HEK293 (cell line): ENCODE results near the gene TMEM263.

Experiments
- CTCF ChIA-PET: fragments of 350-600 bp; formaldehyde crosslinking; extraction: SDS; loops from one replicate; lab custom pipeline; 2021; ENCODE audit warnings: antibody characterized with exemption; lab: Yijun Ruan, JAX
- POLR2A ChIA-PET: fragments of 300-600 bp; formaldehyde crosslinking; extraction: SDS; loops from one replicate; lab custom pipeline; 2020; ENCODE audit warnings: antibody characterized with exemption, inconsistent platforms; lab: Yijun Ruan, JAX
- H3K27ac ChIP-seq: fragments of 200-500 bp; sonication (Bioruptor generic); 2 replicates; pipeline ENCODE4 v1.5.1; 2014; ENCODE audit warnings: low read depth, low read length, control low read depth, inconsistent platforms; ENCODE audit errors: extremely low read depth
- H3K36me3 ChIP-seq, 2 experiments: fragments of 200-500 bp in 1 of 2; sonication (Bioruptor generic) in 1 of 2; 1 replicate in 1 of 2; 2 replicates in 1 of 2; pipeline ENCODE4 v1.5.1; 2014 to 2017; ENCODE audit warnings: inconsistent platforms in 2 of 2, low read length in 2 of 2; ENCODE audit not compliant: control insufficient read depth in 2 of 2, insufficient read depth in 1 of 2
- H3K4me1 ChIP-seq: fragments of 200-500 bp; sonication (Bioruptor generic); 2 replicates; pipeline ENCODE4 v1.5.1; 2014; ENCODE audit warnings: mild to moderate bottlenecking, low read length, inconsistent platforms; ENCODE audit not compliant: control insufficient read depth, insufficient read depth
- H3K4me3 ChIP-seq: 2 replicates; pipeline ENCODE4 v1.5.1; 2011; ENCODE audit warnings: low read depth, mild to moderate bottlenecking, control low read depth, low read length, moderate library complexity
- H3K9me3 ChIP-seq: fragments of 200-500 bp; sonication (Bioruptor generic); 2 replicates; pipeline ENCODE4 v1.5.1; 2014; ENCODE audit warnings: low read depth, low read length, inconsistent platforms; ENCODE audit not compliant: control insufficient read depth, insufficient read depth
- BCL11A ChIP-seq: fragments of 450-650 bp; formaldehyde crosslinking; IDR thresholded peaks from 2 replicates; pipeline ENCODE4 v1.5.1; 2016; ENCODE audit warnings: low read depth, missing biosample characterization, missing genetic modification characterization
- GFI1B ChIP-seq: fragments of 450-650 bp; formaldehyde crosslinking; IDR thresholded peaks from 2 replicates; pipeline ENCODE4 v1.5.1; 2016; ENCODE audit warnings: missing biosample characterization, missing genetic modification characterization
- MEIS1 ChIP-seq: sonication (generic); formaldehyde crosslinking; IDR thresholded peaks from 2 replicates; pipeline ENCODE4 v1.8.1; 2022; ENCODE audit warnings: missing genetic modification reagents, mild to moderate bottlenecking, borderline replicate concordance
- PRDM10 ChIP-seq: fragments of 450-650 bp; formaldehyde crosslinking; IDR thresholded peaks from 2 replicates; pipeline ENCODE4 v1.5.1; 2016; ENCODE audit warnings: missing biosample characterization, missing genetic modification characterization
- REPIN1 ChIP-seq: fragments of 450-650 bp; formaldehyde crosslinking; IDR thresholded peaks from 2 replicates; pipeline ENCODE4 v1.5.1; 2017; ENCODE audit warnings: missing biosample characterization, missing genetic modification characterization, low read depth
- SP2 ChIP-seq: fragments of 450-650 bp; formaldehyde crosslinking; IDR thresholded peaks from 2 replicates; pipeline ENCODE4 v1.5.1; 2016; ENCODE audit warnings: missing biosample characterization, missing genetic modification characterization
- ZBTB49 ChIP-seq: fragments of 450-650 bp; formaldehyde crosslinking; IDR thresholded peaks from 2 replicates; pipeline ENCODE4 v1.5.1; 2016; ENCODE audit warnings: missing biosample characterization, missing genetic modification characterization, low read depth
- ZBTB6 ChIP-seq: fragments of 450-650 bp; formaldehyde crosslinking; IDR thresholded peaks from 2 replicates; pipeline ENCODE4 v1.5.1; 2017; ENCODE audit warnings: missing biosample characterization, missing genetic modification characterization
- ZBTB8A ChIP-seq: fragments of 450-650 bp; formaldehyde crosslinking; IDR thresholded peaks from 2 replicates; pipeline ENCODE4 v1.5.1; 2016; ENCODE audit warnings: missing biosample characterization, missing genetic modification characterization
- ZNF132 ChIP-seq: fragments of 450-650 bp; formaldehyde crosslinking; IDR thresholded peaks from 2 replicates; pipeline ENCODE4 v1.5.1; 2017; ENCODE audit warnings: missing biosample characterization, missing genetic modification characterization, borderline replicate concordance
- ZNF155 ChIP-seq: fragments of 450-650 bp; formaldehyde crosslinking; IDR thresholded peaks from 2 replicates; pipeline ENCODE4 v1.5.1; 2016; ENCODE audit warnings: missing biosample characterization, missing genetic modification characterization
- ZNF157 ChIP-seq: fragments of 450-650 bp; formaldehyde crosslinking; IDR thresholded peaks from 2 replicates; pipeline ENCODE4 v1.5.1; 2016; ENCODE audit warnings: missing biosample characterization, missing genetic modification characterization
- ZNF18 ChIP-seq: fragments of 450-650 bp; formaldehyde crosslinking; IDR thresholded peaks from 2 replicates; pipeline ENCODE4 v1.5.1; 2016; ENCODE audit warnings: missing biosample characterization, missing genetic modification characterization
- ZNF202 ChIP-seq: fragments of 450-650 bp; formaldehyde crosslinking; IDR thresholded peaks from 2 replicates; pipeline ENCODE4 v1.5.1; 2016; ENCODE audit warnings: missing biosample characterization, missing genetic modification characterization, borderline replicate concordance
- ZNF292 ChIP-seq: fragments of 450-650 bp; formaldehyde crosslinking; IDR thresholded peaks from 2 replicates; pipeline ENCODE4 v1.5.1; 2016; ENCODE audit warnings: low read depth, missing biosample characterization, missing genetic modification characterization, borderline replicate concordance
- ZNF416 ChIP-seq: fragments of 450-650 bp; formaldehyde crosslinking; IDR thresholded peaks from 2 replicates; pipeline ENCODE4 v1.5.1; 2016; ENCODE audit warnings: missing biosample characterization, missing genetic modification characterization
- ZNF473 ChIP-seq: fragments of 450-650 bp; formaldehyde crosslinking; IDR thresholded peaks from 2 replicates; pipeline ENCODE4 v1.5.1; 2017; ENCODE audit warnings: missing biosample characterization, missing genetic modification characterization
- ZNF514 ChIP-seq: fragments of 450-650 bp; formaldehyde crosslinking; IDR thresholded peaks from 2 replicates; pipeline ENCODE4 v1.5.1; 2016; ENCODE audit warnings: missing biosample characterization, missing genetic modification characterization
- ZNF560 ChIP-seq: fragments of 450-650 bp; formaldehyde crosslinking; IDR thresholded peaks from 2 replicates; pipeline ENCODE4 v1.5.1; 2017; ENCODE audit warnings: missing biosample characterization, missing genetic modification characterization, borderline replicate concordance
- ZNF623 ChIP-seq: fragments of 450-650 bp; formaldehyde crosslinking; IDR thresholded peaks from 2 replicates; pipeline ENCODE4 v1.5.1; 2016; ENCODE audit warnings: missing biosample characterization, missing genetic modification characterization
- ZNF704 ChIP-seq: fragments of 450-650 bp; formaldehyde crosslinking; IDR thresholded peaks from 2 replicates; pipeline ENCODE4 v1.5.1; 2016; ENCODE audit warnings: missing biosample characterization, missing genetic modification characterization
- ZNF777 ChIP-seq: fragments of 450-650 bp; formaldehyde crosslinking; IDR thresholded peaks from 2 replicates; pipeline ENCODE4 v1.5.1; 2017; ENCODE audit warnings: missing biosample characterization, missing genetic modification characterization, borderline replicate concordance
- ZSCAN18 ChIP-seq: fragments of 450-650 bp; formaldehyde crosslinking; IDR thresholded peaks from 2 replicates; pipeline ENCODE4 v1.5.1; 2016; ENCODE audit warnings: missing biosample characterization, missing genetic modification characterization

TMEM263 gene

GRCh38 chr12:106985479-106985878 lies 29.8 kb downstream of the TMEM263 start:
- POLR2A ChIA-PET, result no interaction called here
- Histone ChIP-seq H3K4me3 (no peak overlapping the region), H3K27ac (no peak overlapping the region), H3K4me1 (no peaks in the 10 kb centered on the region), H3K36me3 (peaks cover 11 to 34% of the 10 kb centered on the region in 2 experiments), H3K9me3 (no peaks in the 10 kb centered on the region)
- no peak for TF ChIP-seq GFI1B (tag by site-specific recombination)
- no peak for TF ChIP-seq SP2 (tag by site-specific recombination)
- no peak for TF ChIP-seq ZNF157 (tag by site-specific recombination)
- no peak for TF ChIP-seq ZNF704 (tag by site-specific recombination)
- no peak for TF ChIP-seq ZNF777 (tag by site-specific recombination)
- no peak for TF ChIP-seq BCL11A (tag by site-specific recombination)
- no peak for TF ChIP-seq ZNF155
- TF ChIP-seq ZSCAN18 (tag by site-specific recombination), result no peak
- no peak for TF ChIP-seq REPIN1 (tag by site-specific recombination)
- no peak for TF ChIP-seq ZNF560
- TF ChIP-seq ZBTB8A, result no peak
- TF ChIP-seq ZNF514 (tag by site-specific recombination), result no peak
- no peak for TF ChIP-seq ZNF623 (tag by site-specific recombination)
- no peak for TF ChIP-seq ZNF473 (tag by site-specific recombination)
- no peak for TF ChIP-seq ZNF202 (tag by site-specific recombination)
- no peak for TF ChIP-seq ZBTB6 (tag by site-specific recombination)
- CTCF ChIA-PET, result interaction anchor here (1.2 kb wide), 1 partner anchor 9 kb away, joined by 3 read pairs; no protein-coding TSS in a partner anchor

GRCh38 chr12:106986135-106986534 lies 30.4 kb downstream of the TMEM263 start:
- POLR2A ChIA-PET, result interaction anchor here (0.6 to 2.0 kb wide), 8 partner anchors 9 to 629 kb away, joined by 3 to 34 read pairs (median 4); partner anchors contain the start of gene TMEM263

More at GRCh38 chr12:106986135-106986534, 30.4 kb downstream of the TMEM263 start:
- Histone ChIP-seq H3K27ac (no peak overlapping the region), H3K4me3 (peak overlapping the region; percentile 89)
- TF ChIP-seq ZNF18 (no peak), ZNF292 (no peak), PRDM10 (no peak), MEIS1 (CRISPR knock-in tag) (no peak), ZNF416 (tag by site-specific recombination) (no peak), ZBTB49 (tag by site-specific recombination) (no peak), ZNF132 (tag by site-specific recombination) (no peak), ZSCAN18 (tag by site-specific recombination) (no peak)
- TF ChIP-seq, all 188 proteins: peak for 0
- CTCF ChIA-PET, result interaction anchor here (1.1 to 1.6 kb wide), 2 partner anchors 8 to 106 kb away, joined by 5 read pairs; no protein-coding TSS in a partner anchor
- H3K36me3 ChIP-seq, result peaks cover 11 to 34% of the 10 kb centered on the region in 2 experiments
- H3K4me1 ChIP-seq, result no peaks in the 10 kb centered on the region
- no peaks in the 10 kb centered on the region for H3K9me3 ChIP-seq
